ENCODE measurements around the gene STARD4. TPM values are rescaled to one million over a fixed set of nuclear protein-coding genes. Genes with fewer than 3 reads are reported as not detected.

Gene STARD4
- total and polyA plus RNA-seq, 9 of the 15 experiments (the other 6 are each of a cell fraction or from before 2014, with no cell fraction given): 28.4 to 88.0 (median 34.0) TPM

- TF ChIP-seq DPF2 (IDR thresholded peaks at IDR 0.05): no peak; the same call in 1 of the 2 replicates
- TF ChIP-seq E2F3 (CRISPR knock-in tag; IDR thresholded peaks at IDR 0.05): no peak
- TF ChIP-seq ZNF146 (CRISPR knock-in tag; IDR thresholded peaks at IDR 0.05; ENCODE audit: unreplicated experiment): no peak
- no peak for TF ChIP-seq MLX (CRISPR knock-in tag; conservative IDR thresholded peaks at IDR 0.05)
- no peak for TF ChIP-seq ZNF707 (CRISPR knock-in tag; conservative IDR thresholded peaks at IDR 0.05)
- TF ChIP-seq RFX1 (IDR thresholded peaks at IDR 0.05): no peak
- TF ChIP-seq CLOCK (CRISPR knock-in tag; IDR thresholded peaks at IDR 0.05; ENCODE audit: borderline replicate concordance): no peak
- no peak for TF ChIP-seq ZNF12 (CRISPR knock-in tag; IDR thresholded peaks at IDR 0.05)
- TF ChIP-seq EHMT2 (IDR thresholded peaks at IDR 0.05): no peak
- peak; percentile 93 for TF ChIP-seq TBP (optimal IDR thresholded peaks at IDR 0.05; ENCODE audit: low read depth, low read length)
- peak in 1 of 2 experiments; percentile 74; a peak in 2 of 4 replicates for TF ChIP-seq SRF (CRISPR knock-in tag; IDR thresholded peaks at IDR 0.05)
- peak; percentile 89; the same call in 1 of the 2 replicates for TF ChIP-seq PREB (CRISPR knock-in tag; IDR thresholded peaks at IDR 0.05)
- peak; percentile 93 for TF ChIP-seq SREBF1 (IDR thresholded peaks at IDR 0.05; ENCODE audit: borderline replicate concordance, low read depth, low read length)
- TF ChIP-seq JUN (IDR thresholded peaks at IDR 0.05; ENCODE audit: borderline replicate concordance, low read depth, low read length): peak; percentile 4; the same call in 1 of the 2 replicates
- no peak for TF ChIP-seq JUN (CRISPR knock-in tag; IDR thresholded peaks at IDR 0.05; ENCODE audit: borderline replicate concordance)
- TF ChIP-seq ASH1L (IDR thresholded peaks at IDR 0.05; ENCODE audit: borderline replicate concordance, low read depth, partially characterized antibody): peak; percentile 72
- peak; percentile 90 for TF ChIP-seq BRD9 (IDR thresholded peaks at IDR 0.05; ENCODE audit: low read depth, partially characterized antibody)
- TF ChIP-seq NR2C1 (IDR thresholded peaks at IDR 0.05): peak; percentile 68
- TF ChIP-seq NR2C1 (tag; IDR thresholded peaks at IDR 0.05): no peak
- peak; percentile 78 for TF ChIP-seq TAF9B (IDR thresholded peaks at IDR 0.05; ENCODE audit: partially characterized antibody)
- no peak for TF ChIP-seq ZSCAN29 (IDR thresholded peaks at IDR 0.05)
- TF ChIP-seq CBX1 (IDR thresholded peaks at IDR 0.05; ENCODE audit: low read depth): no peak
- no peak for TF ChIP-seq COPS2 (conservative IDR thresholded peaks at IDR 0.05)
- no peak for TF ChIP-seq HEY1 (CRISPR knock-in tag; IDR thresholded peaks at IDR 0.05; ENCODE audit: borderline replicate concordance)
- no peak for TF ChIP-seq RBM34 (IDR thresholded peaks at IDR 0.05; ENCODE audit: borderline replicate concordance, insufficient read depth, low read length)
- no peak for TF ChIP-seq PHB2 (IDR thresholded peaks at IDR 0.05; ENCODE audit: low read depth)
Measured at GRCh38 chr5:111512375-111513130, at the start of gene STARD4 (continued).

Measured in K562 (cell line).